Hippocampal formation (tissue), 2 donors: ENCODE measurements around the gene EBPL.
"Not testable (repeated sequence)": the region's sequence is repeated elsewhere in the genome, so short reads cannot be mapped to it uniquely, and the experiment has no call there.

Experiments
- DNase-seq, 2 donors: peaks; one replicate each; lab custom pipeline; 2025; lab: John Stamatoyannopoulos, UW

EBPL gene

DNA sequence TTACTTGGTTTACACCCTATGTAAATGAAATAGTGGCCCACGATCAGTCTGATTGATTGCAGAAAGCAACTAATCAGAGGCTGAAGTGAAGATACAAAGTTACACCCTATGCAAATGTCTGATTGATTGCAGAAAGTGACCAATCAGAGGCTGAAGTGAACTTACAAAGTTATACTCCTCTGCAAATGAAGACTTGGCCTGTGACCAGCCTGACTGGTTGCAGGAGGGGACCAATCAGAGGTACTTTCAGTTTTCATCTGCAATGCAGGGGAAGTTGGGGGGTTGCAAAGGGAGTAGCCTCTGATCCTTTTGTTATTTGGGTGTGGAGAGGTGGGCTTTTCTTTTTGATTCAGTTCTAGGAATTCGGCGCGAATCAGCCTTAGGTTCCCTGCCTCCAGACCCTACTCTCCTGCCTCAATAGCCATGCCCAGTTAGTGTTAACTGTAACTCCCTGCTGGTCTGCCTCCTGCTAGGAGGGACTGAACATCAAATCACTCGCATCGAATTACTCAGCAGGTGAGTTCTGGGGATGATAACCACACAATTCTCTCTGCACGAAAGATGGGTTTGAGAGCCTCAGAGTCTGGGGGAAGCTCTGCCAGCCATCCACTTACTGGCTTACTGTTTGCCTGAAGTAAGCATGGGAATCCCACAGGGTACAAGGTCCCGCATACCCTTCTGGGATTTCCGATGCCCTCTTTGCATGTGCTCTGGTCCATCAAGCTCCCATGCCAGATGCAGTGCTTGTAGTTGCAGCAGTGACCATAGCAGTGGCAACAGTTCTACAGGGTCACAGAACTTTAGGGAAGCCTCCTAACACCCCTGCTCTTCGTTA lies 55.5 kb downstream of the EBPL start:
- DNase-seq, result no peak

DNA sequence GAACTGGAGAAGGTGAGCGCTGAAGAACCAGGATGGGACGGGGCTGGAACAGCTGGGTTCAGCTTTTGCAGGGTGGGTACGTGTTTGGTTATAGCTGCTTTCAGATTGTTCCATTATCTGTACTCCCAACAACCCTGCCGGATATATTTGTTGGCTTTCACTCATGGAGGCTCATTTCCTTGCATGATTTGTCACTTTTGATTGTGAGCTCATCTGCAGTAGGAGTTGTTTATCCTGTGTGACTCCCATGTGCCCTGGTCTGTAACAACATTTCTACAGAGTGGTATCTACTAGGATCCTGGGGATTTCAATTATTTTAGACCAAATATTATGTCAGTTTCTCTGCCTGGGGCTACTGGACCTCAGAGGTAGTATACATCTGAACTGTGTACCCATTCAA lies 57.6 kb downstream of the EBPL start:
- no peak for DNase-seq

DNA sequence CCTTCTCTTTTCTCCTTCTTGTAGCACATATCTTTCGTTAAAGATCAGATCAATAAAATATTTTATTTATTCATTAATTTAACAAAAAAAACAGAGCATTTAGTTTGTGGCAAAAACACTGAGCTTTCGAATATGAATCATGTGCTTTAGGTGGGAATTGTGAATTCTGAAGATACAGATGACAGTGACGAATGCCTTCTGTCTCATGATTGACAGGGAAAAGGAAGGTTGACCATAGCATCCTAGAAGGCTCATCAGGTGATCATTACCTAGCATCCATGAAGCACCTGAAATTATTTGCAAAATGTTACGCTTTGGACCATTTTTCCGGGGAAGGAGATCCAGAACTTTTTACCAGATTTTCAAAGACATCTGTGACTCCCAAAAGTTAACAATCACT lies 59.1 kb downstream of the EBPL start:
- no peak for DNase-seq

DNA sequence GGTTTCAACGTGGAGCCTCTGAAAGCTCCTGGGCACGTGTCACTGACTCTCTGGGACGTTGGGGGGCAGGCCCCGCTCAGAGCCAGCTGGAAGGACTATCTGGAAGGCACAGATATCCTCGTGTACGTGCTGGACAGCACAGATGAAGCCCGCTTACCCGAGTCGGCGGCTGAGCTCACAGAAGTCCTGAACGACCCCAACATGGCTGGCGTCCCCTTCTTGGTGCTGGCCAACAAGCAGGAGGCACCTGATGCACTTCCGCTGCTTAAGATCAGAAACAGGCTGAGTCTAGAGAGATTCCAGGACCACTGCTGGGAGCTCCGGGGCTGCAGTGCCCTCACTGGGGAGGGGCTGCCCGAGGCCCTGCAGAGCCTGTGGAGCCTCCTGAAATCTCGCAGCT lies 60.7 kb downstream of the EBPL start:
- DNase-seq, result no peak

DNA sequence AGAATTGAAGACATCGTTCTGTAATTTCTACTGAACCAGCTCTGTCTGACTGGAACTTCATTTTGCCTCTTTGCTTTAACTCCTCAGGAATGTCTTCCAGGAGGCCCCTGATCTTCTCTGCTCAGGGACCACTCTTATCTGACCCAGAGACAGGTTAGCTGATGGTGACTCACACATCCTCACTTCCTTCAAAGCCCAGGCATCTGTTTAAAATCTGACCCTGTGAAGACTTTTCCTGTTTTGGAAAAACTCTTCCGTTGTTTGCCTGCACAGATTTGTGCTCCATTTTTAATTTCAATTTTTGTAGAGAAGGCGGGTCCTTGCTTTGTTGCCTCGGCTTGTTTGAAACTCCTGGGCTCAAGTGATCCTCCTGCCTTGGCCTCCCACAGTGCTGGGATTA lies 61.3 kb downstream of the EBPL start:
- no peak for DNase-seq

DNA sequence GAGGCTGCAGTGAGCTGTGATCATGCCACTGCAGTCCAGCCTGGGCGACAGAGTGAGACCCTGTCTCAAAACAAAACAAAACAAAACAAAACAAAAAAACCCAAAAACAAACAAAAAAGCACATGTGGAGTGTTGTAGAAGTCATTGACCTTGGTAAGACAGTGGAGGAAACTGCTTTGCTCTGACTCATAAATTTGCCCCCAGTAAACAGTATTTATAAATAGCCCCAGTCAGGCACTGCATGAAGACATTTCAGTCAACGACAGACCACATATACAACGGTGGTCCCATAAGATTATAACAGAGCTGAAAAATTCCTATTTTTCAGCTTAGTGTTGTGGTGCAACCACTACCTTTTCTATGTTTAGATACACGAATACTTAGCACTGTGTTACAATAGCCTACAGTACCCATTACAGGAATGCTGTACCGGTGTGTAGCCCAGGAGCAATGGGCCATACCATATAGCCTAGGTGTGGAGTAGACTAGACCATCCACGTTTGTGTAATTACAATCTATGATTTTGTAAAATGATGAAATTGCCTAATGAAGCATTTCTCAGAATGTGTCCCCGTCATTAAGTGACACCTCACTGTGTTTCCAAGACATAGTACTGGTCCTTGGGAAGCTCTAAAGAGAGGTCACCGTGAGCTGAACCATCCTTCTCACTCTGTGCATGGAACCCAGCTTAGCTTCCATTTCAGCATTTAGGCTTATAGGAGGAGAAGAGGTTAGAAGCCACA lies 61.9 kb downstream of the EBPL start:
- DNase-seq, result no peak

DNA sequence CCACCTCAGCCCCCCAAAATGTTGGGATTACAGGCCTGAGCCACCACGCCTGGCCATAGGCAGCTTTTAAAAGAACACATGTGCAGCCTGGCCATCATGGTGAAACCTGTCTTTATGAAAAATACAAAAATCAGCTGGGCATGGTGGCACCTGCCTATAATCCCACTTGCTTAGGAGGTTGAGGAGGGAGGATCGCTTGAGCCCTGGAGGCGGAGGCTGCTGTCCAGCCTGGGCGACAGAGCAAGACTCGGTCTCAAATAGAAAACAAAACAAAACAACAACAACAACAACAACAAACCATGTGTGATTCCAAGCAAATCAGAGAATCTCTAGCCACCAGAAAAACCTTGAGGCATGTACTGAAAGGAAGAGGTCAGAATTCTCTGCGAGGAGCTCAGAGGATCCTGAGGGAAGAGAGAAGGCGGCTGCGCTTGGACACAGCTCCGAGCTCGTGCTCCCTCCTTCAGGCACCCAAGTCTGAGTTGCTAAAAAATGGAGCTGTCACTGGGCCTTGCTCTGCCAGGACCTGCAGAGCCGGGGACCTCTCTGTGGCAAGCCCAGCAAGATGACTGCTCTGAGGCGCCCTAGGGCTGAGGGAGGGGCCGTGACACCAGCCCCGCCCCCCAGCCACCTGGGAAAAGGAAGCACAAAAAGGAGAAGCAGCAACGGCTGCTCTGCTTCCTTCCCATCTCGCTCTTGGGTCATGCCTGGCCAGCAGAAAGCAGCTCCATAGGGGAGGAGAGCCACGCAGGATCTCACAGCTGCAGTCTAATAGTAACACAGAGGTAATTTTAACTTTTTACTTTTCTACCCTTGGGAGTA lies 63.2 kb downstream of the EBPL start, which contains the start of gene ARL11:
Gene ARL11 (plus strand): TSS at position 677 of the 822 bp plus-strand sequence. CDS start 1,941 bp downstream, outside the sequence.
- peak in 1 of 2 donors; percentile 31 for DNase-seq

DNA sequence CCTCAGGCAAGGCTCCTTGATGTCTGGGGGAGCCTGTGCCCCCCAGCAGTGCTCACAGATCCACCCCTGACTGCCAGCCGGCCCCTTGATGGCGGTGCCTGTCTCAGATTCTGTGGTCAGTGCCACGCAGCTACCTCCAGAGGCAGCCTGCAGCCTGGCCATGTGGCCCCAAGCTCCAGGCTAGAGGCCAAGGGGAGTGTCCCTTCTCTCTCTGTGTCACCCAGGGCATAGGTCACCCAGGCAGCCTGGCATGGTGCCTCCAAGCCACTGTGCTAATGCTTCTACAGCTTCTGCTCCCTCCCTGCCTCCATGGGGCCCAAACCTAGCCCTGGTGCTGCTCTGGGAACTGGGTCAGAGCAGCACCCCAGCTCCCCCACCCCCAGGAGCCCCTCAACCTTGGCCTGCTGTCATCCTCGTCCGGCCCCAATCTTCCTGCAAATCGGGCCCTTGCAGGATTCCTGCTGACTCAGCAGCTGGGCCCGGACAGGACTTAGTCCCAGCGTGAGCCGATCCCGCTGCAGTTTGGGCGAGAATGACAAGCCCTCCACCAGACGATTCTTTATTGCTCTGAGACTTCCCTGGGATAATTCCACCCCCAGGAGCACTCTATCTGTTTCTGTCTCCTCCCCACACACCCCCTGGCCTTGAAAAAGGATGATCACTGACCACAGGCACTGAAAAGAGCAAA lies 65.8 kb downstream of the EBPL start:
- no peak for DNase-seq

DNA sequence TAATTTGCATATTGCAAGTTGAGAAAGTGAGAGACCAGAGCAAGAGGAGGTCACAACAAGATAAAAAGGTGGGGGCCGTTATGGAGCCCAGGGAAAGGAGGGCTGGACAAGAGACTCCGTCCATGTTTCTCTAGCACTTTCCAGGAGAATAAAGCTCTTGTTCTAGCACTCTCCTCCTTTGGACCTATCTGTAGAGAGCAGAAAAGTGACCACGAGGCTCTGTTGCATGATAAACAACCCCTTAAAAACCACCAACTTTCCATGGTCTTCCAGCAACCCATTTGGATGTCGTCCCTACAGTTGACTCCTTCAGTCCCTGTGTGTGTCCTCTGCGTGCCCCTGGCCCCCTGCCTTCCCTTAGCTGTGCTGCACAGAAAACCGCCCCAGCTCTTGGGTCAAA lies 67.1 kb downstream of the EBPL start:
- no peak for DNase-seq

DNA sequence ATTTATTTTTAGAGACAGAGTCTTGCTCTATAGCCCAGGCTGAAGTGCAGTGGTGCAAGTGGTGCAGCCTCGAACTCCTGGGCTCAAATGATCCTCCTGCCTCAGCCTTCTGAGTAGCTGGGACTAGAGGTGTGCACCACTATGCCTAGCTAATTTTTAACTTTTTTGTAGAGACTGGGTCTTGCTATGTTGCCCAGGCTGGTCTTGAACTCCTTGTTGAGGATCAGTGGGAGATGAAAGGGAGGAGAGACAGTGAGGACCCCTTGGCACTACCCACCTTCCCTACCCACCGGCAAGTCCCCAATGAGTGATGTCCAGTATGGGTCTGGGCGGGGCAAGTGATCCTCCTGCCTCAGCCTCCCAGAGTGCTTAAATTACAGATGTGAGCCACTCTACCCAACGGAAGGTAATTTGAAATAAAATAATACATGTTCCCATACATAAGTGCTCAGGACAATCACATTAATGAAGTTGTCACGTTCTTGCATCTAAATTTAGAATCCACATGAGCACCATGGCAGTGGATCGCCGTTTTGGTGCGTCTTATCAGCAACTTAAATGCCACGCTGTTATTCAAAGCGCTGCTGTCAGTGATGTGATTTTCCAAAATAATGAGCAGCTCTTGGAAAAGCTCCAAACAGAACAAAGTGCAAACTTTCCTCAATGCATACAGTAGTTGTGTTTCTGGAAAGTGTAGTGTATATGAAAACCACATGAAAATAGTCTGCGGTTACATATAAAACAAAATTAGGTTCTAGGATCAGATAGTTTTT lies 68.9 kb downstream of the EBPL start:
- no peak for DNase-seq

DNA sequence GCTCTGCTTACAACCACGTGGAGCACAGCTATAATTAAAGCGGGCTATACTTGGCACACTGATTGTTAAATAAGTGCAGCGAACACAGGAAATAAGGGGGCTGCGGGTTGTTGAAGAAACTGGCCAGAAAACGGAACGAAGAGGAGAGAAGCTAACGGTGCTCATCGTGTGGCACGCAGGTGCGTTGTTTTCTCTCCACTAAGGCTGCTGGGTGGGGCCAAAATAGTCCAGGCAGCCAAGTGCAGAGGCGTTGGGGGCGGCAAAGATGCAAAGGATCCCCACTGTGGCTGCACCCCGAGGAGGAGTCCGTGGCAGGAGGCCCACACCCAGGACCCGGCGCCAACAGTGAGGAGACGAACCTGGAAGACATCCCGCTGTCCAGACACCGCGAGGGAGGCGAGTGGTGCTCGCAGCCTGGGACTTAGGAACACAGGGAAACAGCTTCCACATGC lies 71.1 kb downstream of the EBPL start:
- no peak for DNase-seq

DNA sequence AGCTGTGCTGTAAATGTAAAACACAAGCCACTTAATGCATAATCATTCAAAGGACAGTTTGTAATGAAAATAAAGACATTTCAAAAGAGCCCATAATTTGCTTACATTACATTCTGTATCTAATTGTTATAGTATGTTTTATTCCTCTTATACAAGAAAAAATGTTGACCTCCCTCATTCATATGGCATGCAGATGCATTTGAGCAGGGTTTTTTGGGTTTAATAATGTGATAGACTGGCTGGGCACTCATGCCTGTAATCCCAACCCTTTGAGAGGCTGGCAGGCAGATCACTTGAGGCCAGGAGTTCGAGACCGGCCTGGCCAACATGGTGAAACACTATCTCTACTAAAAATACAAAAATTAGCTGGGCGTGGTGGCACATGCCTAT lies 74.6 kb downstream of the EBPL start:
- DNase-seq, result no peak

DNA sequence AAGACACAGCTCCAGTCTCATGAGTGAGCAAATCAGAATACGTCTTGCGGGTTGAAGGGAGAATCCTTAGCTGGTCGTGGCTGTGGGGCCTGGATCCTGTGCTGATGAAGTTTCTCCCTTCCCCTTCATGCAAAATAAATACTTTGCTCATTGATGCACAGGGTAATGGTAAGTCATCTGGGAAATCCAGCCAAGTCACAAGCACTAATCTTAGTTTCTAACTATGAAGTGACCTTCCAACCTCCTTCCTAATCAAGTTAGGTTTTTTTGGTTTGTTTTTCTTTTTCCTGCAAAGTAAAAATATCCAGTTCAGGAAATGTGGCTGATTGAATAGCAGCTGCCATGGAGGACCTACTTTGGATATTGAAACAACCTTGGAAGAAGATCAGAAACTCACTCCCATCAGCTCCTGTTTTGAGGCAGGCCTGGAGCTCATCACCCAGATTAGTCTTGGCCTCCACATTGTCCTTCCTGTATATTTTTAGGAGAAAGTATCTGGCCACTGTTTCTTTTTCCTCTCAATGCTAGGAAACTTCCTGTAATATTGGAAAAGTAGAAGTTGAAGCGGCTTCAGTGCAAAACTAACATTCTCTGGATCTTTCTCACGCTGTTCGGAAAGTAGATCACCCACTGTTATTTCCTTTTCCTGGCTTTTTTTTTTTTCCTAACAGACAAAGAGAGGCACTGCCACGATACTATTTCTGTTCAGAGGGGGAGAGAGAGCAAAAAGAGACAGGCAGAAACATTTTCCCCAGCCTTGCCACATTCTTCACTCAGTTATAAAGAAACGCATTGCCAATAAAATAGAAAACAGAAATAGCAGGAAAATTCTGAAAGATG lies 75.2 kb downstream of the EBPL start:
- no peak for DNase-seq

DNA sequence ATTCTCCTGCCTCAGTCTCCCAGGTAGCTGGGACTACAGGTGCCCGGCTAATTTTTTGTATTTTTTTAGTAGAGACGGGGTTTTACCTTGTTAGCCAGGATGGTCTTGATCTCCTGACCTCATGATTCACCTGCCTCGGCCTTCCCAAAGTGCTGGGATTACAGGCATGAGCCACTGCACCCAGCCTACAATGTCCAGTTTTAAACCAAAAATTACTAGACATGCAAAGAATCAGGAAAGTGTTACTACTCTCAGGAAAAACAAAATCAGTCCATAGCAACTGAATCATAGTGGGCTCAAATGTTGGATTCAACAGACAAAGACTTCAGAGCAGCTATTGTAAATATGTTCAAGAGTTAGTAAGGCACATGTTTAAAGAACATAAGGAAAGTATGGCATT lies 79.2 kb downstream of the EBPL start:
- not testable (repeated sequence) for DNase-seq
